Testis (tissue), 3 donors: ENCODE results near the gene GPC3. TPM values are rescaled to one million over a fixed set of nuclear protein-coding genes. Genes with fewer than 3 reads are reported as not detected.

Experiments used
- DNase-seq: peaks from one replicate; pipeline ENCODE4 v3.0.0-alpha.2; 2019
- H3K27ac ChIP-seq, 2 donors: fragments of 200-600 bp; sonication (generic); one replicate each; pipeline ENCODE4 v1.5.1; 2019
- H3K27me3 ChIP-seq: fragments of 200-600 bp; sonication (generic); one replicate; pipeline ENCODE4 v1.5.1; 2019
- H3K36me3 ChIP-seq: fragments of 200-600 bp; sonication (generic); one replicate; pipeline ENCODE4 v1.5.1; 2017; ENCODE audit warnings: low read depth; ENCODE audit errors: missing control alignments
- H3K4me1 ChIP-seq: fragments of 200-600 bp; sonication (generic); one replicate; pipeline ENCODE4 v1.5.1; 2019
- H3K4me3 ChIP-seq, 2 donors: fragments of 200-600 bp; sonication (generic); one replicate each; pipeline ENCODE4 v1.5.1; 2017 to 2019
- H3K9me3 ChIP-seq: fragments of 200-600 bp; sonication (generic); one replicate; pipeline ENCODE4 v1.5.1; 2017
- CTCF ChIP-seq, 3 experiments: fragments of 450-650 bp in 2 of 3; fragments of 200-600 bp in 1 of 3; sonication (generic) in 1 of 3; IDR thresholded peaks; one replicate each; pipeline ENCODE4 v1.5.1; 2016 to 2019; ENCODE audit warnings: antibody characterized with exemption in 3 of 3, mild to moderate bottlenecking in 2 of 3, moderate library complexity in 1 of 3
- POLR2A ChIP-seq: fragments of 450-650 bp; IDR thresholded peaks from one replicate; pipeline ENCODE4 v1.6.1; 2017; ENCODE audit warnings: antibody characterized with exemption, mild to moderate bottlenecking, moderate library complexity
- WGBS, 2 donors: methylation state at CpG; one replicate each; pipeline ENCODE4 v1.1.5; 2018; 5-methylcytosine and 5-hydroxymethylcytosine counted together
- intact Hi-C: fragments of 100-400 bp; cut with DNase I; formaldehyde crosslinking; loops from one replicate; pipeline ENCODE4 v1.15.1; 2023; ENCODE audit warnings: low total_unique reads
- polyA plus RNA-seq: library from polyadenylated mRNA; stranded (reverse); fragments of 350-450 nt; fragmentation: Illumina TruSeq; extraction: RNeasy Lipid Tissue Mini Kit (QIAGEN cat#74804); gene quantifications from one replicate; pipeline ENCODE4 v1.2.3, GENCODE V29; 2014; ENCODE audit warnings: low read depth, low replicate concordance; ENCODE audit not compliant: insufficient read depth
- total RNA-seq, 2 donors: library from RNA; depleted of rRNA; stranded (reverse); fragments of >200 nt; gene quantifications; one replicate each; pipeline ENCODE4 v1.2.3, GENCODE V29; 2016

Gene GPC3
- total and polyA plus RNA-seq, 3 donors from 2014 or later: 4.9 to 12.9 (median 5.4) TPM

DNA sequence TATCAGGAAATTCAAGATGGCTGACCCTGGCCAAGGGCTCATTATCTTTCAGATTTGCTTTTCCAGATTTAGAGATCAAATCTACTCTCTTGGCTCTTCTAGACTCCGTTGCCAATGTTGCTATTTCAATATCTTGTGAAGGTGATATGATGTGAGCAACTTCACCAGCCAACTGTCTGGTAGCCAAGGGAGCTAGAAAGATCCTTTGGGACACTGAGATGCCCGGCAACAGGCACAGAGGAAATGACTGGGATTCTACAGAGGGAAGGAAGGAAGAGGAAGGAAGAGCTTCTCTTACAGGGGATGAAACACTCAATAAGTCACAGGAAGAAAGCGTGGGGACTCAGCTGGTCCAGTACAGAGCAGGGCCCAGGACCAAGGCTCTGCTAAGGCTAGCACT is 448.3 kb downstream of the GPC3 start:
- Histone ChIP-seq H3K4me1 (no peaks in the 10 kb centered on the region), H3K27ac (no peak overlapping the region), H3K27me3 (no peaks in the 10 kb centered on the region), H3K9me3 (no peaks in the 10 kb centered on the region), H3K36me3 (no peaks in the 10 kb centered on the region), H3K4me3 (no peak overlapping the region)
- WGBS, 2 donors: 88% methylated on average over 3 of the region's 3 CpGs
- TF ChIP-seq POLR2A (no peak), CTCF (IDR thresholded peaks at IDR 0.05) (no peak)
- no peak for DNase-seq
- intact Hi-C loops: no loop called here

GRCh38 chrX:133535066-133535465 is 450.3 kb downstream of the GPC3 start:
- TF ChIP-seq POLR2A (no peak), CTCF (IDR thresholded peaks at IDR 0.05) (no peak)
- Histone ChIP-seq H3K36me3 (no peaks in the 10 kb centered on the region), H3K9me3 (no peaks in the 10 kb centered on the region), H3K27ac (no peak overlapping the region), H3K27me3 (no peaks in the 10 kb centered on the region), H3K4me1 (no peaks in the 10 kb centered on the region), H3K4me3 (no peak overlapping the region)
- no peak for DNase-seq
- WGBS, 2 donors: 100% methylated on average over 1 to 2 of the region's 2 CpGs
- intact Hi-C loops: no loop called here

DNA sequence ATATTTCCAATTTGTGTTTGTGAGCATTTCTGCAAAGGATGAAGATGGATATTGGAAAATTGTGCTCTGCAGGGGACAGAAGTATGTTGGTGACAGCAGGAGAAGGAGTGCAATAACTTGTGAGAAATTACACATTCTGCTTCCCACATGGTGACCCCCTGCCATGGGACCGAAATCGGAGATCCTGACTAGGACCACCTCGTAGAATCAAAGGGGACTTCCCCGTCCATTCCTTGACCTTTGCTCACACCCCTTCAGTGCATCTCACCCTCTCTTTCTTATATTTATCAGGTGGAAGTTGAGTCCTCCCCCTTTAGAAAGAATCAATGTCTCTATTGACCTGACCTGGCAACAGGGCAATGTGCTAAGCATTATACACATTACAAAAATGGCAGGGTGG is 451.2 kb downstream of the GPC3 start:
- Histone ChIP-seq H3K36me3 (no peaks in the 10 kb centered on the region), H3K27ac (no peak overlapping the region), H3K27me3 (no peaks in the 10 kb centered on the region), H3K9me3 (no peaks in the 10 kb centered on the region), H3K4me3 (no peak overlapping the region), H3K4me1 (no peaks in the 10 kb centered on the region)
- 78 to 81% methylated on average over 4 of the region's 4 CpGs for WGBS, 2 donors
- DNase-seq: no peak
- TF ChIP-seq CTCF (IDR thresholded peaks at IDR 0.05): no peak
- no peak for TF ChIP-seq POLR2A
- intact Hi-C loops: no loop called here

GRCh38 chrX:133533249-133533648 is 452.1 kb downstream of the GPC3 start:
- no peaks in the 10 kb centered on the region for H3K9me3 ChIP-seq
- DNase-seq: no peak
- H3K27me3 ChIP-seq: no peaks in the 10 kb centered on the region
- H3K36me3 ChIP-seq: no peaks in the 10 kb centered on the region
- intact Hi-C loops: no loop called here
- H3K4me1 ChIP-seq: no peaks in the 10 kb centered on the region
- TF ChIP-seq POLR2A: no peak
- no peak for TF ChIP-seq CTCF (IDR thresholded peaks at IDR 0.05)
- 93% methylated on average over 3 of the region's 3 CpGs for WGBS, 2 donors
- no peak overlapping the region for H3K4me3 ChIP-seq
- no peak overlapping the region for H3K27ac ChIP-seq

- Histone ChIP-seq H3K27ac (no peak overlapping the region), H3K4me1 (no peaks in the 10 kb centered on the region), H3K9me3 (no peaks in the 10 kb centered on the region), H3K4me3 (no peak overlapping the region), H3K36me3 (no peaks in the 10 kb centered on the region), H3K27me3 (no peaks in the 10 kb centered on the region)
- intact Hi-C loops: no loop called here
- DNase-seq: no peak
- TF ChIP-seq POLR2A: no peak
- no peak for TF ChIP-seq CTCF (IDR thresholded peaks at IDR 0.05)
- 69% methylated on average over 6 of the region's 6 CpGs; no CpG with 5 or more reads in 1 of the 2 donors for WGBS, 2 donors
Observed at GRCh38 chrX:133530960-133531359, 454.4 kb downstream of the GPC3 start.
